GM10248 (cell line): Measurements from ENCODE around the gene FILIP1.
"Not testable (repeated sequence)": the region's sequence is repeated elsewhere in the genome, so short reads cannot be mapped to it uniquely, and the experiment has no call there.

Experiments used
- CTCF ChIA-PET: fragments of 300-600 bp; sonication (Branson Sonifier 250); formaldehyde crosslinking; extraction: SDS; loops from one replicate; lab custom pipeline; 2021; ENCODE audit warnings: antibody characterized with exemption; lab: Yijun Ruan, JAX
- POLR2A ChIA-PET: fragments of 350-650 bp; sonication (Branson Sonifier 250); formaldehyde crosslinking; extraction: SDS; loops from one replicate; lab custom pipeline; 2020; ENCODE audit warnings: antibody characterized with exemption; lab: Yijun Ruan, JAX
- DNase-seq: peaks from one replicate; pipeline ENCODE4 v3.0.0; 2012; ENCODE audit errors: extremely low spot score
- TF ChIP-seq, protein P1 (sequence below): IDR thresholded peaks from 2 replicates; pipeline ENCODE4 v1.5.1; 2012; ENCODE audit warnings: mild to moderate bottlenecking, low read depth; ENCODE audit errors: extremely low read depth, missing control alignments, control extremely low read depth

The FILIP1 gene

DNA sequence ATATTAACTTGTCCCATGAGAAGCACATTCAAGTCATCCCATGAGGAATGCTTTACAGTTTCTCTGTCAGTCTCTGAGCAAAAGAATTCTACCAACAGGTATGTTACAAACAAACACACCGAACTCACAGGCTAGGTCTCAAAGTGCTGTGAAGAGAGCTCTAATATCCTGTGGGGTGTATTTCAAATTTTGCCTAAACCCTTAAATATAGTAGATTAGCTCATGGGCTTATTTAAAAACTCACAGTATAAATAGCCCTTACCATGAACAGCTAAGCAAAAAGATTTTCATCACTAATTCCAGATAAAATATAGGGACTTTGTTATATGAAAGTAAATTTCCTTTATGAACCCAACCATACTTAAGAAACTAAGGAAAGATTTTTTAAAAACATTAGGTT lies 77.8 kb downstream of the FILIP1 start:
- TF ChIP-seq, protein P1, sequence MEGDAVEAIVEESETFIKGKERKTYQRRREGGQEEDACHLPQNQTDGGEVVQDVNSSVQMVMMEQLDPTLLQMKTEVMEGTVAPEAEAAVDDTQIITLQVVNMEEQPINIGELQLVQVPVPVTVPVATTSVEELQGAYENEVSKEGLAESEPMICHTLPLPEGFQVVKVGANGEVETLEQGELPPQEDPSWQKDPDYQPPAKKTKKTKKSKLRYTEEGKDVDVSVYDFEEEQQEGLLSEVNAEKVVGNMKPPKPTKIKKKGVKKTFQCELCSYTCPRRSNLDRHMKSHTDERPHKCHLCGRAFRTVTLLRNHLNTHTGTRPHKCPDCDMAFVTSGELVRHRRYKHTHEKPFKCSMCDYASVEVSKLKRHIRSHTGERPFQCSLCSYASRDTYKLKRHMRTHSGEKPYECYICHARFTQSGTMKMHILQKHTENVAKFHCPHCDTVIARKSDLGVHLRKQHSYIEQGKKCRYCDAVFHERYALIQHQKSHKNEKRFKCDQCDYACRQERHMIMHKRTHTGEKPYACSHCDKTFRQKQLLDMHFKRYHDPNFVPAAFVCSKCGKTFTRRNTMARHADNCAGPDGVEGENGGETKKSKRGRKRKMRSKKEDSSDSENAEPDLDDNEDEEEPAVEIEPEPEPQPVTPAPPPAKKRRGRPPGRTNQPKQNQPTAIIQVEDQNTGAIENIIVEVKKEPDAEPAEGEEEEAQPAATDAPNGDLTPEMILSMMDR, result no peak
- ChIA-PET CTCF (interaction anchor here (1.1 kb wide), 1 partner anchor 47 kb away, joined by 4 read pairs; no protein-coding TSS in a partner anchor), POLR2A (interaction anchor here (0.5 kb wide), 1 partner anchor 85 kb away, joined by 3 read pairs; no protein-coding TSS in a partner anchor)
- DNase-seq, result no peak

DNA sequence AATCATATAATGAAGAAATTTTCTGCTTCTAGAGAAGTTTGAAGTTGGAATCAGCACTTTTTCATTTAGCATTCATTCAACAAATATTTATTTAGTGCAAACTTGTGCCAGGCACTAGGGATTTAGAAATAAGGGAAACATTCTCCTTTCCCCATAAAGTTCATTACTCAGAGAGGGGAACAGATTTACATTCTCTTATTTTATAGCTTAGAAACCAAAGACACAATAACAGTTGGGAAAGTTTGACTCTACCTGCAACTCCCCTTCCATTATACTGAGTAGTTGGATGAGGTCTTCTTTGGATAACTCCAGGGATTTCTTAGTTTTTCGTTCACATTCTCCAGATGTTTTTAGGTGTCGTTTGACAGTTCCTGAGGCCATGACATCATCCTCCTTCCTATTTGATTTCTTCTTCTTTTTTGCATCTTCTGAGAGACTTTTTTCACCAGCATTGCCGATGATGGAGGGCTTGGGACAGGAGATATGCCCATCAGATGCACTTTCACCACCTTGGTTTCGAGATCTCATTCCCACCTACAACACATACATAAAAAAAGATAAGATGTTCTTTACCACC lies 79.1 kb downstream of the FILIP1 start:
- POLR2A ChIA-PET, result no interaction called here
- TF ChIP-seq, protein P1, result no peak
- DNase-seq, result no peak
- CTCF ChIA-PET, result interaction anchor here (1.1 to 1.6 kb wide), 2 partner anchors 16 to 24 kb away, joined by 3 read pairs; no protein-coding TSS in a partner anchor

DNA sequence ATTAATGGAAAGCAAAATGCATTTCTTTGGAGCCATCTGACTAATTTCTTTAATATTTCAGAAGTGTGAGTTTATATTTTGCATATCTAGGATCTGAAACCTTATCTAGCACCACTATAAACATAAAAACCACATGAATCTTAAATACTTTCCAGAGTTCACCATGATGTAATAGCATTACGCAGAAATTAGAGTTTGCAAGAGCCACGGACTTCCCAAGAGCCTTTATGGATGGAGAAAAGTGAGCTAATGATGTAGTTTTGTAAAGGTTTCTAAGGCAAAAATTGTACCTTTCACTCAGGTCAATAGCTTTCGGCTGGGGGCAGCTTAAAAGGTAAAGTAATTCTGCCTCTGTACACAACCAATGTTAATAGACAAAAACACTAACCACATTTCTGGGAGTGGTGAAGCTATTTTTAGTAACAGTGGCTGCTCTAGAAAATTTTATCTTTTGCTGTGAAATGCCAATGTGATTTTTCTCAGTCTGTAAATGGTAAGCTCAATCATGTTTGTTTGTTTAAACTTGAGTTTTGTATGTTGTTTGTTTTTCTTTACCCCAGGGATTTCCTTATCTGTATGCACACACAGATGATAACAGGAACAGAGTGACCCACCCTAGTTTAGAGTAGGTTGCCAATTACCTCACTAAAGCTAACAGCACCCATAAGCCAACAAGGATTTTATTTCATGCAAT lies 80.5 kb downstream of the FILIP1 start:
- no peak for DNase-seq
- ChIA-PET POLR2A (no interaction called here), CTCF (interaction anchor here (0.7 to 1.8 kb wide), 7 partner anchors 10 to 37 kb away, joined by 3 to 4 read pairs (median 3); no protein-coding TSS in a partner anchor)
- TF ChIP-seq, protein P1, result no peak

DNA sequence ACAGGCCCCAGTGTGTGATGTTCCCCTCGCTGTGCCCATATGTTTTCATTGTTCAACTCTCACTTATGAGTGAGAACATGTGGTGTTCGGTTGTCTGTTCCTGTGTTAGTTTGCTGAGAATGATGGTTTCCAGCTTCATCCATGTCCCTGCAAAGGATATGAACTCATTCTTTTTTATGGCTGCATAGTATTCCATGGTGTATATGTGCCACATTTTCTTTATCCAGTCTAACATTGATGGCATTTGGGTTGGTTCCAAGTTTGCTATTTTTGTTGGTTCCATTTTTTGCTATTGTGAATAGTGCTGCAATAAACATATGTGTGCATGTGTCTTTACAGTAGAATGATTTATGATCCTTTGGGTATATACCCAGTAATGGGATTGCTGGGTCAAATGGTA lies 83.0 kb downstream of the FILIP1 start:
- CTCF ChIA-PET, result interaction anchor here (1.0 kb wide), 1 partner anchor 12 kb away, joined by 3 read pairs; no protein-coding TSS in a partner anchor
- DNase-seq, POLR2A ChIA-PET: not testable (repeated sequence)

DNA sequence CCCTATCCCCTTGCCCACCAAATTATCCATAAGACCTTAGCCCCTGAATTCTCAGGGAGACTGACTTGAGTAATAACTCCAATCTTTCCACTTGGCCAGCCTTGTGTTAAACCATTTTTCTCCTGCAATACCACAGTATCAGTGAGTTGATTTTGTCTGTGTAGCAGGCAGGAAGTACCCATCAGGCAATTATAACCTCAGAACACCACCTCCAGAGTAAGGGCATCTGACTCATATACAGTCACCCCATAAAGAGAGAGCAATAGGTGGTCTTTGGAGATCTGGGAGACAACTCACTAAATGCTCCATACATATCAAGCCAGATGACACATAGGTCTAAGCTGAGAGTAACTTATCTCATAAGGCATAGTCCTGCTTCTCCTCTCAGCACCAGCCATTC lies 83.7 kb downstream of the FILIP1 start:
- no peak for DNase-seq
- TF ChIP-seq, protein P1, result no peak
- ChIA-PET CTCF (no interaction called here), POLR2A (no interaction called here)

DNA sequence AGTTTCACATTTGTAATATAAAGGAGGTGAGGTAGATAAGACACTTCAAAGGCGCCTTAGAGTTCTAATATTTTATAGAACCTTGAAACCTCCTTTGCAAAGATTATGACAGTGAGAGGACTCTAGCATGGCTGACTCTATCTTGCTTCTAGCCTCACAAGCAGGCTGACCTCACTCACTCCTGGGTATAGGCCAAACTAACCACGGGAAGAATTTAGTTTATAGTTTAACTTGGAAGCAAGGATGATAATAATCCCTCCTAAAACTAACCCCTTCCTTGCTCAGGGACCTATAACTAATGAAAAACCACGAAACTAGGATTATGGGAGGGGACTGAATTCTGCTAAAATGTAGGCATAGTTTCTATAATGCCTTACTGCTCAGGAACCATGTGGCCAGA lies 84.3 kb downstream of the FILIP1 start:
- no peak for DNase-seq
- POLR2A ChIA-PET, result no interaction called here
- TF ChIP-seq, protein P1, result no peak
- CTCF ChIA-PET, result no interaction called here

DNA sequence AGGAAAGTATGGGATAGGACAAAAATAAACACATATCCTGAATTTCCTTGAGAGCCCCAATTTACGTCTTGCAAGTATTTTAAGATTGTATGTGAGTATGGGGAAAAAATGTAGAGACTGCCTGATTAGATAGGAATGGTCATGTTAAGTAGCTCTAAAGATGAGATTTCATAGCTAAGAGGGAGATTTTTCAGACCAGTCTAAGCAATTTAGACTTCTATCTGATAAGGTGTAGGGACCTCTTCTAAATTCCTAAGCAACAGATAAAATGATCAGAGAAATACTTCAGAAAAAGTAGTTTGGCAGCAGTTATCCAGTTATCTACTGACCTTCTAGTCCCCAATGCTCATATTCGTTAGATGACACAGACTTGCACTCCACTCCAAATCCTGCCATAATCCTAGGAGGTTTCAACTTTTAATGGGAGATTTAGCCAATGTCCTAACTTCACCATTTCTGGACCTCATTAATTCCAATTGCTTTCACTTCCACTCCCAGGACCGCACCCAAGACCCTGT lies 90.0 kb downstream of the FILIP1 start:
- TF ChIP-seq, protein P1, result no peak
- DNase-seq, result no peak
- POLR2A ChIA-PET, result no interaction called here
- CTCF ChIA-PET, result no interaction called here
